Measurements from ENCODE around the gene SLC12A2. TPM values are rescaled to one million over a fixed set of nuclear protein-coding genes. Genes with fewer than 3 reads are reported as not detected.

The SLC12A2 gene
- total and polyA plus RNA-seq, 9 of the 15 experiments (the other 6 are each of a cell fraction or from before 2014, with no cell fraction given) = 5.1 to 20.3 (median 12.6) TPM

DNA sequence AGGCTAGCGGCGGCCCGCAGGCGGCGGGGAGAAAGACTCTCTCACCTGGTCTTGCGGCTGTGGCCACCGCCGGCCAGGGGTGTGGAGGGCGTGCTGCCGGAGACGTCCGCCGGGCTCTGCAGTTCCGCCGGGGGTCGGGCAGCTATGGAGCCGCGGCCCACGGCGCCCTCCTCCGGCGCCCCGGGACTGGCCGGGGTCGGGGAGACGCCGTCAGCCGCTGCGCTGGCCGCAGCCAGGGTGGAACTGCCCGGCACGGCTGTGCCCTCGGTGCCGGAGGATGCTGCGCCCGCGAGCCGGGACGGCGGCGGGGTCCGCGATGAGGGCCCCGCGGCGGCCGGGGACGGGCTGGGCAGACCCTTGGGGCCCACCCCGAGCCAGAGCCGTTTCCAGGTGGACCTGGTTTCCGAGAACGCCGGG, 253 bp downstream of the SLC12A2 start:
- no peak for FAIRE-seq
- peak overlapping the region; percentile 95 for H2AFZ ChIP-seq (ENCODE audit: low read depth, low read length)
- intact Hi-C loops (cut with micrococcal nuclease) (loop anchor here (5.0 to 10.0 kb wide), 5 partner anchors 113 to 1013 kb away; no protein-coding TSS in a partner anchor), in situ Hi-C loops (cut with MboI) (no loop called here)
- no peaks in the 10 kb centered on the region for H3K9me3 ChIP-seq (replicated peaks; ENCODE audit: control insufficient read depth, insufficient read depth, low read depth, low read length)
- H3K27me3 ChIP-seq (ENCODE audit: control insufficient read depth in 2 of 2, insufficient read depth in 2 of 2, low read length in 2 of 2) = no peaks in the 10 kb centered on the region
- peak overlapping the region; percentile 78 to 95; a peak in 3 of 4 replicates for H3K9ac ChIP-seq (ENCODE audit: insufficient read depth in 1 of 2, low read depth in 2 of 2, low read length in 2 of 2)
- no TSS peak for BruUV-seq (replicated peaks)
- peaks cover 6% of the 10 kb centered on the region; the same call in 1 of the 2 replicates for H4K20me1 ChIP-seq (replicated peaks; ENCODE audit: control insufficient read depth, insufficient read depth, low read length)
- peaks cover 84% of the 10 kb centered on the region for H3K79me2 ChIP-seq (ENCODE audit: control insufficient read depth, insufficient read depth, low read length)
- H3K27ac ChIP-seq (ENCODE audit: extremely low read depth, low read depth, low read length) = peak overlapping the region; percentile 89
- POLR2A ChIA-PET = interaction anchor here (0.7 to 1.5 kb wide), 3 partner anchors 9 to 519 kb away, joined by 3 to 4 read pairs (median 4); no protein-coding TSS in a partner anchor
- CTCF ChIA-PET (ENCODE audit: low intra/inter-chr PET ratio) = interaction anchor here (0.6 to 0.7 kb wide), 3 partner anchors 44 to 501 kb away, joined by 3 to 4 read pairs (median 3); no protein-coding TSS in a partner anchor
- H3K4me1 ChIP-seq (replicated peaks in 1 of 2; ENCODE audit: control insufficient read depth in 2 of 2, insufficient read depth in 2 of 2, low read length in 2 of 2) = peaks cover 17 to 20% of the 10 kb centered on the region in 2 experiments; a peak in 4 of 5 replicates
- no peaks in the 10 kb centered on the region for H3K9me1 ChIP-seq (ENCODE audit: control insufficient read depth, insufficient read depth, low read length)
- H3K4me3 ChIP-seq = peak overlapping the region; percentile 80
- ATAC-seq = peak; percentile 57
- peaks cover 5% of the 10 kb centered on the region; the same call in 2 of the 3 replicates for H3K36me3 ChIP-seq (ENCODE audit: control insufficient read depth, insufficient read depth, low read length)
- H3K4me2 ChIP-seq (ENCODE audit: insufficient read depth, low read length) = peak overlapping the region; percentile 93; the same call in 1 of the 2 replicates
- 1% methylated on average over 20 of the region's 53 CpGs for WGBS (ENCODE audit: insufficient coverage, low coverage, missing lambda C conversion rate)
- DNase-seq (ENCODE audit: extremely low read depth in 1 of 4, low spot score in 3 of 4) = no peak
- TF ChIP-seq ESRRB (CRISPR knock-in tag; IDR thresholded peaks at IDR 0.05; ENCODE audit: borderline replicate concordance) = no peak
- peak; percentile 73; the same call in 1 of the 2 replicates for TF ChIP-seq PHF8 (IDR thresholded peaks at IDR 0.05; ENCODE audit: borderline replicate concordance, low read length)
- TF ChIP-seq, protein P1, sequence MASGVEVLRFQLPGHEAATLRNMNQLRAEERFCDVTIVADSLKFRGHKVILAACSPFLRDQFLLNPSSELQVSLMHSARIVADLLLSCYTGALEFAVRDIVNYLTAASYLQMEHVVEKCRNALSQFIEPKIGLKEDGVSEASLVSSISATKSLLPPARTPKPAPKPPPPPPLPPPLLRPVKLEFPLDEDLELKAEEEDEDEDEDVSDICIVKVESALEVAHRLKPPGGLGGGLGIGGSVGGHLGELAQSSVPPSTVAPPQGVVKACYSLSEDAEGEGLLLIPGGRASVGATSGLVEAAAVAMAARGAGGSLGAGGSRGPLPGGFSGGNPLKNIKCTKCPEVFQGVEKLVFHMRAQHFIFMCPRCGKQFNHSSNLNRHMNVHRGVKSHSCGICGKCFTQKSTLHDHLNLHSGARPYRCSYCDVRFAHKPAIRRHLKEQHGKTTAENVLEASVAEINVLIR (CRISPR knock-in tag; IDR thresholded peaks at IDR 0.05) = no peak
- peak; percentile 28 to 93; a peak in 3 of 4 replicates for TF ChIP-seq NONO (IDR thresholded peaks at IDR 0.05; ENCODE audit: low read depth in 2 of 2, low read length in 1 of 2)
- TF ChIP-seq, protein P2, sequence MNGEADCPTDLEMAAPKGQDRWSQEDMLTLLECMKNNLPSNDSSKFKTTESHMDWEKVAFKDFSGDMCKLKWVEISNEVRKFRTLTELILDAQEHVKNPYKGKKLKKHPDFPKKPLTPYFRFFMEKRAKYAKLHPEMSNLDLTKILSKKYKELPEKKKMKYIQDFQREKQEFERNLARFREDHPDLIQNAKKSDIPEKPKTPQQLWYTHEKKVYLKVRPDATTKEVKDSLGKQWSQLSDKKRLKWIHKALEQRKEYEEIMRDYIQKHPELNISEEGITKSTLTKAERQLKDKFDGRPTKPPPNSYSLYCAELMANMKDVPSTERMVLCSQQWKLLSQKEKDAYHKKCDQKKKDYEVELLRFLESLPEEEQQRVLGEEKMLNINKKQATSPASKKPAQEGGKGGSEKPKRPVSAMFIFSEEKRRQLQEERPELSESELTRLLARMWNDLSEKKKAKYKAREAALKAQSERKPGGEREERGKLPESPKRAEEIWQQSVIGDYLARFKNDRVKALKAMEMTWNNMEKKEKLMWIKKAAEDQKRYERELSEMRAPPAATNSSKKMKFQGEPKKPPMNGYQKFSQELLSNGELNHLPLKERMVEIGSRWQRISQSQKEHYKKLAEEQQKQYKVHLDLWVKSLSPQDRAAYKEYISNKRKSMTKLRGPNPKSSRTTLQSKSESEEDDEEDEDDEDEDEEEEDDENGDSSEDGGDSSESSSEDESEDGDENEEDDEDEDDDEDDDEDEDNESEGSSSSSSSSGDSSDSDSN (IDR thresholded peaks at IDR 0.05; ENCODE audit: borderline replicate concordance in 1 of 2, low read depth in 2 of 2, low read length in 2 of 2) = peak; percentile 49 to 75; a peak in 2 of 4 replicates
- peak; percentile 57 for TF ChIP-seq SAP30 (IDR thresholded peaks at IDR 0.05; ENCODE audit: borderline replicate concordance, insufficient read depth, low read depth, low read length, poor library complexity, severe bottlenecking)
- peak; percentile 23 for TF ChIP-seq FIP1L1 (IDR thresholded peaks at IDR 0.05; ENCODE audit: low read depth, low read length, poor library complexity, severe bottlenecking)
- no peak for TF ChIP-seq MAFK (IDR thresholded peaks at IDR 0.05; ENCODE audit: low read length)
- TF ChIP-seq IRF2 (CRISPR knock-in tag; IDR thresholded peaks at IDR 0.05) = no peak
- TF ChIP-seq, protein P3, sequence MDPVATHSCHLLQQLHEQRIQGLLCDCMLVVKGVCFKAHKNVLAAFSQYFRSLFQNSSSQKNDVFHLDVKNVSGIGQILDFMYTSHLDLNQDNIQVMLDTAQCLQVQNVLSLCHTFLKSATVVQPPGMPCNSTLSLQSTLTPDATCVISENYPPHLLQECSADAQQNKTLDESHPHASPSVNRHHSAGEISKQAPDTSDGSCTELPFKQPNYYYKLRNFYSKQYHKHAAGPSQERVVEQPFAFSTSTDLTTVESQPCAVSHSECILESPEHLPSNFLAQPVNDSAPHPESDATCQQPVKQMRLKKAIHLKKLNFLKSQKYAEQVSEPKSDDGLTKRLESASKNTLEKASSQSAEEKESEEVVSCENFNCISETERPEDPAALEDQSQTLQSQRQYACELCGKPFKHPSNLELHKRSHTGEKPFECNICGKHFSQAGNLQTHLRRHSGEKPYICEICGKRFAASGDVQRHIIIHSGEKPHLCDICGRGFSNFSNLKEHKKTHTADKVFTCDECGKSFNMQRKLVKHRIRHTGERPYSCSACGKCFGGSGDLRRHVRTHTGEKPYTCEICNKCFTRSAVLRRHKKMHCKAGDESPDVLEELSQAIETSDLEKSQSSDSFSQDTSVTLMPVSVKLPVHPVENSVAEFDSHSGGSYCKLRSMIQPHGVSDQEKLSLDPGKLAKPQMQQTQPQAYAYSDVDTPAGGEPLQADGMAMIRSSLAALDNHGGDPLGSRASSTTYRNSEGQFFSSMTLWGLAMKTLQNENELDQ (CRISPR knock-in tag; IDR thresholded peaks at IDR 0.05; ENCODE audit: borderline replicate concordance) = no peak
